ENCODE results near the gene NMU.

- no peak for TF ChIP-seq SIN3A (IDR thresholded peaks at IDR 0.05; ENCODE audit: borderline replicate concordance, low read depth, low read length)
- no peak for TF ChIP-seq YY1 (IDR thresholded peaks at IDR 0.05; ENCODE audit: low read depth)
- TF ChIP-seq ZBTB33 (IDR thresholded peaks at IDR 0.05; ENCODE audit: borderline replicate concordance, low read depth) = no peak
- no peak for TF ChIP-seq EP300 (IDR thresholded peaks at IDR 0.05; ENCODE audit: borderline replicate concordance in 1 of 2, low read depth in 1 of 2, low read length in 1 of 2)
- TF ChIP-seq POLR2AphosphoS5 (IDR thresholded peaks at IDR 0.05; ENCODE audit: low read depth, low read length) = no peak
- TF ChIP-seq TEAD4 (IDR thresholded peaks at IDR 0.05; ENCODE audit: borderline replicate concordance, insufficient read depth) = no peak
Observed at GRCh38 chr4:55588160-55588559, 47.9 kb downstream of the NMU start.
